GM21619 (cell line): ENCODE measurements around the gene PYGM.

Experiments
- ATAC-seq: cut with Tn5 transposase; IDR thresholded peaks from one replicate; pipeline ENCODE4 v1.9.1; 2021; ENCODE audit not compliant: unreplicated experiment

PYGM gene

DNA sequence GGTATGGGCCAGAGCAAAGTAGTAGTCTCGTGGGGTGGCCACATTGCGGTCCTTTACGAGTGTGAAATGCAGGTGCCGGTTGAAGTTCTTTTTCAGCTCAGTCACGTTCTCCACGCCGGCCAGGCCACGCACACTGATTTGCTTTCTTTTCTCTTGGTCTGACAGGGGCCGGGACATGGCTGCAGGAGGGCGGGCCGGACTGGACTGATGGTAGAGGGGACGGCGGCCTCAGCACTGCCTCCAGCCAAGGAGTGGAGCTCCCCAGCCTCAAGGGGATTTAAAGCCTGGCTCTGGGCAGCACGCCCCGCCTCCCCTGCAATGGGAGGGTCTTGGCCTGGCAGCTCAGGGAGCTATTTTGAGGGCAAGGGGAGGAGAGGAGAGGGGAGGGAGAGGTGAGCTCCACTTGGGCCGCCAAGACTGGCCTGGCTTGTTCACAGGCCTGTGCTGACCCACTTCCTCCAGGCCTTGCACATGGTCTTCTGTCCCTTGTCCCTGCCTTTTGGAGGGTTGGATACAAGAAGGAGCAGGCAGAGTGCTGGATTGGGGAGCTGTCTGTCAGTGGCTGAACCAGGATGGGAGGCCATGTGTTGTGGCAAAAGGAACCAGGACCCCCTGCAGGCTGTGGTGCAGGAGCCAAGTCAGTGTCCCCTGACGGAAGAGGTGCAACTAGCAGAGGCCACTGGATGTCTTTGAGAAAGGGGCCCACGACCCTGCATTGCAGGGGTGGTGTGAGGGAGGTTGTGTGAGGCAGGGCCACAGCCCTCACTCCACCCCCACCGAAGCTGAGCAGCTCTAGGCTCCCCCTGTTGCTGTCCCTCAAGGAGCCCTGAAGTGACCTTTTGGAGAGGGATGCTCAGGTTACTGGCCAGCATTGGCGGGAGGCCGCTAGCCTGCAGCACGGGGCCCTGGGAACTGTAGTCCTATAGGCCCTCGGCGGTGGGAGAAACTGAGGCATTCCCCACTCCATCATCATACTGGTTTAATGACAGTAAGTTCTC is at the start of gene PYGM:
TSS of gene PYGM (minus strand) at position 253 of the 998 bp plus-strand sequence. CDS start at position 177, 76 bp downstream.
- no peak for ATAC-seq

DNA sequence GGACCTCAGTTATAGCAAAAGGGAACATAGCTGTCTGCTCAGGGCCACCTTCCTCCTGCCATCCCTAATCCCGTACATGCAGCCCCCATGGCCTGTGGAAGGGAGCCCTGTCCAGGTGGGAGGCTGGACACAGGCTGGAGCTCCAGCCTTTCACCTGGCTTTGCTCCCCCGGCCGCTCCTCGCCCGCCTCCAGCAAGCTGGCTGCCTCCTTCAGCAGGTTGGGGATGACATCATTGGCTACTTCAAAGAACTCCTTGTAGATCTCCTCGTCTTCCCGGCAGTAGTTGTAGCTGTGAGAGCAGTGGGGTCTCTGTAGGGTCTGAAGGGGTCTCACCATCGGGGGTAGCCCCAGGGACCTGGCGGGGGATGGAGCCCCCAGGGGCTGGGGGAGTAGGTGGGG is 45.7 kb upstream of the PYGM start:
- no peak for ATAC-seq

DNA sequence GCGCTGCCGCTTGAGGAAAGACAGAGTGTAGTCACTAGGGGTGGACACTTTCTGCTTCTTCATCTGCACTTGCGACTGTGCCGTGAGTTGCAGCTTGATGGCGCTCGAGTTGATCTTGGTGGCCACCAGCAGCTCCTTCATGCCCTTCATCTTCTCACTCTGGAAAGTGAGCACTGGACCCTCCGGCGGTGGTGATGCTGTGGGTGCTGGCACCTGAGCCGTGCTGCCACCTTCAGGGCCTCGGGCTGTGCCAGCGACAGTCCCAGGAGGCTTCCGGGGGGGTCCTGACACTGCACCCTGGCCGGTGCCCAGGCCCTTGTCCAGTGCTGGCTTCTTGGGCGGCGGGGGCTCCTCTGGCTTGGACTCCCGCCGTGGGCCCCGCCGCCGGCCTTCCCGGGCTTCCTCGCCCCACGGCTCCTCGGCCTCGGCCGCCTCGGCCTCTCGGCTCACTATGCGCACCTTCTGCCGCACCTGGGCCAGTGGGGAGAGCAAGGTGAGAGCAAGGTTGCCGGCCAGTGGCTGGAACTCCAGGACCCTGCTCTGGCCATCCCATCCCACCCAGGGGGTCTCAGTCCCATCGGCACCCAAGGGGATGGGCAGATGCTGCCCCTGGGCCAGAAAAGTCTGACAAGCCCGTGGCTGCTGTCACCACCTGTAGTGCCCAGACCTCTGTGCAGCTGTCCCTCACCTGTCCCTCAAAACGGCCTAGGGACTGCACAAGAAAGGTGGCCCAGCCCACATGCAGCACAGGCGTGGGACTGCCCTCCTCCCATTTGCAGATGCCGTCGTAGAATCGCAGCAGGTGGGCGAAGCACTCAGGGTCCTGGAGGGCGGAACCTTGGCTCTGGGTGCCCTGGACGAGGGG is 44.8 kb upstream of the PYGM start:
- ATAC-seq: no peak

DNA sequence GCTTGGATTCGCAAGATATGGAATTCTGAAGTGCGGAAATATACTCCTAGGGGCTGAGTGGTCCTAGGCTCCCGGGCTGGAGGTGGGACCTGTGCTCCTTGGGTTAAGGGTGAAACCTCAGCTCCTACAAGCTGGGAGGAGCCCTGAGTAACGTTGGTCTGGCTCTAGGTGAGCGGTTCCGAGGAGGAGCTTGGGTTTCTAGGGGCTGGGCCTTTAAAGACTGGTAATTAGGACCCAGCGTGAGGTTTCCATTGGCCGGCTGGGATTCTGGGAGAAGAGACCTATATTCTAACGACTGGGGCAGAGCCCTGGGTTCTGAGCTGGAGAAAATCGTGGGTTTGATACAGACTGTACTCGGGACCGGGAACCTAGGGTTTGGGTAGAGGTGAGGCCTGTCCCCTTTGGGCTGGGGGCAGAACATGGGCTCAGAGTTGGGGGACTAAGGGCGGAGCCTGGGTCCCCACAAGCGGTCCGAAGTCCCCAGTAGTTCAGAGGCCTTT is 44.1 kb upstream of the PYGM start:
- no peak for ATAC-seq

DNA sequence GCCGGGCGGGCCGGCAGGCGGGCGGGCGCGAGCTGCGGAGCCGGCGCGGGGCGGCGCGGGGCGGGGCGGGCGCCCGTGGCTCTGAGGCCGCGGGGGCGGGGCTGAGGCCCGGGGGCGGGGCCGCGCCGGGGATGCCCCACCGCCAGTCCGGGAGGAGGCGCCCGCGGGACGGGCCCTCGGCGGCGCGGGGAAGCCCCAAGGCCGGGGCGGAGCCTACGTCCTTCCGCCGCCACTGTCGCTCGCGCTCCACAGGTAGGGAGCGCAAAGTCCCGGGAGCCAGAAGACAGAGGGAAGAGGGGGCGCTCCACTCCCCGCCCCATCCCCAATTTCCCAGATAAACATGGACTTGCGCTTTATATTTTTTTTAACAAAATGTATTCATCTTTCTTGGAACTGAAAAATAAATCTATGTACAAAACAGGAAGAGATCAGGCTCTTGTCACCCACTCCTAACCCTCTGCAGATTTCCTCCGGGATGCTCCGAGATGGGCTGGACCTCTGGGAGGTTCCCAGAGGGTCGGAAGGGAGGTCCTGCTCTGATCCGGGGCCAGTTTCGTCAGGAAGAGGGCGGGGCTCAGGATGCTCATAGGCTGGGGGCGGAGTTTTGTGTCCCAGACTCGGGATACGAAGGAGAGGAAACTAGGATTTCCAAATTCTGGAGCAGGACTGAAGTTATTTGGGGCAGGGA is 43.5 kb upstream of the PYGM start, which contains the start of gene MAP4K2:
TSS of gene MAP4K2 (minus strand) at position 57 of the 688 bp plus-strand sequence. CDS start 65 bp downstream, outside the sequence.
- ATAC-seq: peak; percentile 39

GRCh38 chr11:64802370-64803157 is 42.8 kb upstream of the PYGM start:
- ATAC-seq: peak; percentile 26

GRCh38 chr11:64801561-64802369 is 42.0 kb upstream of the PYGM start:
- no peak for ATAC-seq

DNA sequence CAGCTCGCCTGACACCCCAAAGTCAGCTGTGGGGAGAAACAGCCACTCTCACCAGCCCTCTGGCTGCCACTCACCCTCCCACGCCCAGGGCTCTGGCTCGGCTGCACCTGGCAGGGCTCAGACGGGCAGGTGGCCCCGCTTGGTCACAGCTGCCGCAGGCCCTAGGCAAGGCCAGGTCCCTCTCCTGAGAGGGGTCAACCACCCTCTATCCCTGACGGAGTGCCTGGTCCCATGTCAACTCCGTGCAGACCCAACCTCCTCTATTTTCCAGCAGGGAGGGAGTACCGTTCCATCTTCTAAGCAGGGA is 41.3 kb upstream of the PYGM start:
- no peak for ATAC-seq

DNA sequence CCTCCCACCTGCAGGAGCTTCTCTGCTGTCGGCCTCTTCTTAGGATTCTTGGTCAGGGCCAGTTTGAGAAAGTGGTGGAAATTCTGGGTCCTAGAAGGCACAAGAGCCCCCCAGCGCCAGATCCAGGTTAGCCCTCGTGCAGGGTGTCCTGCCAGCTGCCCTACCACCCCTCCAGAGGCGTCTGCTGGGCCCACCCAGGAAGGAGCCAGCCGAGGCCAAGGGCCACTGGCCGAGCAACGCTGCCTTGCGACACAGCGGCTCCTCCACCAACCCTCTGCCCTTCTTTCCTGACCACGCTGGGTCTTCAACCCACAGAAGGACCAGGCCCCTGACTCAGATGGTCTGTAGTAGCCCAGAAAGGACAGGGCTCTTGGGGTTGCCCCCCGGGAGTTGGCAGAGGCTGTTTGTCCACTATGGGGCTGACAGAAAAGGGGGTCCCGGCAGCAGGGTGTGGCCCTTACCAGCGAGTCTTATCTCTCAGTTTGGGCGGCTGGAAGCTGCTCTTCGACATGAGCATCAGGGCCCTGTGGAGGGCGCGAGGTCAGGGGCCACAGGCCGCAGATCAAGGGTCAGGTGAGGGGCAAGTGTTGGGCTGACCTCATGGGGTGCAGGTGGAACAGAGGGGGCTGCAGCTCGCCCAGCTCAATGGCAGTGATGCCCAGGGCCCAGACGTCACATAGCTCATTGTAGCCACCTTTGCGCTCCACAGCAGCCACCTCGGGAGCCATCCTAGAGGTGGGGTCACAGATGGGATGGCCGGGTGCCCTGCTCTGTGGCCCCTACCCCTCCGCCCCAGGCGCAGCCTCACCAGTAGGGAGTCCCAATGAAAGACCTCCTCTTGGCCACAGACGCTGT is 40.8 kb upstream of the PYGM start:
- no peak for ATAC-seq

DNA sequence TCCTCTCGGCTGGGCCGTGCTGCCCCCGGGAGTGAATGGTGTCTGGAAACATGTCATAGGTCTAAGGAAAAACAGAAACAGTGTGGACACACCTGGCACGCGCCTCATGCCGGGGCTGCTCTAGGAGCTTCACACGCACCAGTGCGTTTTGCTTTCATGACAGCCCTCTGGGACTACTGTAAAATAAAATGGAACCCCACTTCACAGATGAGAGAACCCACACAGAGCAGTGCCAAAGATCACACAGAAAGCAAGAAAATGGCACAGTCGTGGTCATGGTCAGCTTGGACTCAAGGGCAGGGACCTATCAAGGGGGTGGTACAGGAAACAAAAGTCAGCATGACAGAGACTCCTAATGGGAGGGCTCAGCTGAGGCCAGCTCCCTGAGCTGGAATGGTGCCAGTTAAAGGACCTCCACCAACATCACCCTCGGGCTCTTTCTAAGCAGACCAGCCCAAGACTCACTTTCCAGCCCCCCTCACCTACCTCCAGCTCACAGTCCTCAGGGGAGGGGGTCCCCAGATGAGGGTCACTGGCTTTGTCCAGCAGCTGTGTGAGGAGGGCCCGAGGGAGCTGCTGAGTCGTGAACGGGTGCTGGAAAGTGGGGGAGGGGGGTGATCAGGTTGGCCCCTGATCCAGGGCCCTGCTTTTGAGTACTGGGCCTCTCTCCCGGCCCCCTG is 40.0 kb upstream of the PYGM start:
- ATAC-seq: no peak

DNA sequence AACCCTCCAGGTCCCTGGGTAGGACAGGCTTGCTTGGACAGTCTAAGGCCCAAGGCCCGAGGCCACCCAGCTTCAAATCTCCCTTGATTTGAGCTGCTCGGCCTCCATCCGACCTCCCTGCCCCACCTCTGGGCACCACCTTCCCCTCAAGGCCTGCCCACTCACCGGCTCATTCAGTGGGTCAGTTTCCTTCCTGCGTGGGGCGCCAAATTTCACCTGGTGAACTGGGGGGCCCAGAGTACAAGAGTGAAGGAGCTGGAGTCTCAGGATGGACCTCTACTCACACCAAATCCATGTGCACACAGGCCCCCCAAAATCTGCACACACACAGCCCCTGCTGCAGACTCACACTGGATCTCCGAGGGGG is 39.5 kb upstream of the PYGM start:
- no peak for ATAC-seq

- ATAC-seq: no peak
Measured at GRCh38 chr11:64796757-64797541, 37.2 kb upstream of the PYGM start.

DNA sequence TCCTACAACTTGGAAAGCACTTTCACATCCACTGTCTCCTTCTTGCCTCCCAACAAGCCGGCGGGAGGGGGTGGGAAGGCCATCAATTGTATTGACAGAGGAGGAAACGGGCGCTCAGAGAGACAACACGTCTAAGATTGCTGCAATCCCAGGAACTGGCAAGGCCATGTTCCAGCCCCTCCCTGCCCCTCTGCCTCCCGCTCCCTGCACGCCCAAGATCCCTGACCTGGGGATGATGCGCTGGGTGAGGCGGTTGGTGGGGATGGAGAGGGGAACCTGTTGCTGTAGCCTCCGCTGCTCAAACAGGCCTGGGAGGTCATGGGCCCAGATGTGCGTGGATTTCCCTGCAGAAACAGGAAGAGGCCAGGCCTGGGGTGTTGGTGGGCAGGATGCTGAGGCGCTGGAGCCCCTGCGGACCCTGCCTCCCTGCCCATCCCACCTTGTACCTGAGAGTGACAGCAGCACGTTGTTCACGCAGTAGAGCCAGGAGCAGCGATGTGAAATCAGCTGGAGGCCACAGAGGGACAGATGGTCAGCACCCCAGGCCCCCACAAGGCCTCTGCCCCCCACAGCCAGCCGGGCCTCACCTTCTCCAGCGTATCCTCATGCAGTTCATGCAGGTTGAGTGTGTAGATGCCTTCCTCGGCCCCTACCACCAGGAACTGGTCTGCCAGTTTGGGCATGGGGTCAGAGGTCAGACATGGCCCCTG is 36.4 kb upstream of the PYGM start:
- ATAC-seq: no peak

GRCh38 chr11:64794526-64794925 is 34.8 kb upstream of the PYGM start:
- no peak for ATAC-seq

- no peak for ATAC-seq
Measured at GRCh38 chr11:64793271-64794160, 33.7 kb upstream of the PYGM start.

GRCh38 chr11:64792482-64792881 is 32.7 kb upstream of the PYGM start:
- ATAC-seq: no peak
